ENCODE measurements around the gene C1orf21. TPM values are rescaled to one million over a fixed set of nuclear protein-coding genes. Genes with fewer than 3 reads are reported as not detected.

Gene C1orf21
- total and polyA plus RNA-seq, 12 donors, result 23.2 to 177 (median 87.9) TPM

DNA sequence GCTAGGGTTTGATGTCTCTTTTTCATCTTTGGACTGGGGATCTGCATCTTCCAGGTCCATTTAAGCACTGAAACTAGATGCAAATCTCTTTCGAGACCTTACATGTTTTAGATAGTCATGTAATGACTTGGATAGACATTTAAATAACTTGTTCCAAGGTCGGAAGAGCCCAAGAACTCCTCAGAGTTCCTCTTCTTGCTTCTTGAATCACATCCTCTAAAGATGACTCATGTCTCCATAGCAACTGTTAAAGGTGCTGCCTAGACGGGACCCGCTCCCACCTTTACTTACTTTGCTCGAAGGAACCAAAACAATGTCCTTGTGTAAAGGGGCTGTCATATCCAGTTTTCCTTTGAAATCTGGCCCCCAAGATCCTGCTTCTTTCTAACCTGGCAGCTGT is 237.8 kb downstream of the C1orf21 start:
- TF ChIP-seq, protein P1, sequence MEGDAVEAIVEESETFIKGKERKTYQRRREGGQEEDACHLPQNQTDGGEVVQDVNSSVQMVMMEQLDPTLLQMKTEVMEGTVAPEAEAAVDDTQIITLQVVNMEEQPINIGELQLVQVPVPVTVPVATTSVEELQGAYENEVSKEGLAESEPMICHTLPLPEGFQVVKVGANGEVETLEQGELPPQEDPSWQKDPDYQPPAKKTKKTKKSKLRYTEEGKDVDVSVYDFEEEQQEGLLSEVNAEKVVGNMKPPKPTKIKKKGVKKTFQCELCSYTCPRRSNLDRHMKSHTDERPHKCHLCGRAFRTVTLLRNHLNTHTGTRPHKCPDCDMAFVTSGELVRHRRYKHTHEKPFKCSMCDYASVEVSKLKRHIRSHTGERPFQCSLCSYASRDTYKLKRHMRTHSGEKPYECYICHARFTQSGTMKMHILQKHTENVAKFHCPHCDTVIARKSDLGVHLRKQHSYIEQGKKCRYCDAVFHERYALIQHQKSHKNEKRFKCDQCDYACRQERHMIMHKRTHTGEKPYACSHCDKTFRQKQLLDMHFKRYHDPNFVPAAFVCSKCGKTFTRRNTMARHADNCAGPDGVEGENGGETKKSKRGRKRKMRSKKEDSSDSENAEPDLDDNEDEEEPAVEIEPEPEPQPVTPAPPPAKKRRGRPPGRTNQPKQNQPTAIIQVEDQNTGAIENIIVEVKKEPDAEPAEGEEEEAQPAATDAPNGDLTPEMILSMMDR (IDR thresholded peaks at IDR 0.05), result no peak
- H3K27ac ChIP-seq, result peak overlapping the region in 3 of 5 donors; percentile 63 to 84 (median 83)
- H3K36me3 ChIP-seq (replicated peaks in 1 of 2), result no peaks in the 10 kb centered on the region
- DNase-seq, result no peak
- H3K27me3 ChIP-seq, result no peaks in the 10 kb centered on the region
- no peaks in the 10 kb centered on the region for H3K9me3 ChIP-seq (replicated peaks in 1 of 3)
- H3K4me3 ChIP-seq, result no peak overlapping the region
- intact Hi-C loops (cut with DNase I), result no loop called here
- WGBS, 4 donors, result 40 to 59% (median 46%) methylated on average over 5 of the region's 5 CpGs
- H3K4me1 ChIP-seq (replicated peaks in 1 of 2), result peaks cover 29 to 79% of the 10 kb centered on the region in 2 donors

GRCh38 chr1:184625271-184625670 is 238.4 kb downstream of the C1orf21 start:
- peak overlapping the region in 4 of 5 donors; percentile 25 to 84 (median 73) for H3K27ac ChIP-seq

DNA sequence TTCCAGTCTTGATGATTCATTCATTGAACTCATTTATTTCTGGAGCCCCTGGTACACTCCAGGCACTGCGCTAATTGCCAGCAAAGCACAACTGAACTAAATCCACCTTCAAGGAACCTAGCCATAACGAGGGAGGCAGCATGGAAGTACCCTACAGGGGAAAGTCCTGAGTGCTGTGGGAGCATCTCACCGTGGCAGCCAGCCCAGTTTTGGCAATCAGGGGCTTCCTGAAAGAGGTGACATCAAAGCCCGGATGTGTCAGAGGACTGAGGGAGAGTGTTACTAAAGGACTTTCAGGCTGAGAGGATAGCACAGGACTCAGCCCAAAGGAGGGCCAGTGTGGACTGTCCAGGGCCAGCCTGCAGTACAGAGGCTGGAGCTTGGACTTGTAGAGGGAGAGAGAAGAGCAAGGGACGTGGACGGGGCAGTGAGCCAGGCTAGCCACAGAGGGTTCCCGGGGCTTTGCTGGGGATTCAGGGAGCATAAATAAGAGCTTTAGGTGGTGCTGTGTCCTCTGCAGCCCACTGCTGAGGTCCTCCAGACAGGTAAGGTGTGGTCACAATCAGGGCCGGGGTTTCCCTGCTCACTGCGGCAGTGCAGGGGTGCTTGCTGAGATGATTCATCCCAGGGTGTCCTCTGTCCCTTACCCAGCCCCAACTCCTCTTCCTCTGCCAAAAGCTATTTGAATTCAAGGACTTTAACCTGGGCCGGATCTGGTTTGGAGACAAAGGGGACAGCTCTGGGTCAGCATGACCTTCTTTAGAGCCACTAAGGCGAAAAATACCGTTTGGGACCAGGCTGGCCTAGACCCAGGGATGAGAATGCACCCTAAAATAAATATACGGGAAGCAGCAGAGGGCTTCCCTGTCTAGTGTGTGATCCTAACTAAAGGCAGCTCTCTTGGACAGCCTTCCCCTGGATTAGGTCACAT is 239.5 kb downstream of the C1orf21 start:
- no peaks in the 10 kb centered on the region for H3K36me3 ChIP-seq (replicated peaks in 1 of 2)
- WGBS, 4 donors, result 38 to 47% (median 42%) methylated on average over 11 to 13 of the region's 13 CpGs
- no peak overlapping the region for H3K4me3 ChIP-seq
- H3K27me3 ChIP-seq, result no peaks in the 10 kb centered on the region
- peaks cover 29 to 77% of the 10 kb centered on the region in 2 donors for H3K4me1 ChIP-seq (replicated peaks in 1 of 2)
- intact Hi-C loops (cut with DNase I), result no loop called here
- H3K9me3 ChIP-seq (replicated peaks in 1 of 3), result no peaks in the 10 kb centered on the region
- peak overlapping the region; percentile 31 to 84 (median 63) for H3K27ac ChIP-seq
- peak; percentile 49 to 83 (median 76) for DNase-seq
- TF ChIP-seq, protein P1 (IDR thresholded peaks at IDR 0.05), result no peak
- TF ChIP-seq POLR2A (IDR thresholded peaks at IDR 0.05), result peak in 1 of 2 donors; percentile 8

More at GRCh38 chr1:184625271-184625670, 238.4 kb downstream of the C1orf21 start:
- H3K27me3 ChIP-seq, result no peaks in the 10 kb centered on the region
- DNase-seq, result no peak
- H3K36me3 ChIP-seq (replicated peaks in 1 of 2), result no peaks in the 10 kb centered on the region
- TF ChIP-seq, protein P1 (IDR thresholded peaks at IDR 0.05), result no peak
- no peak for TF ChIP-seq POLR2A (IDR thresholded peaks at IDR 0.05)
- H3K4me1 ChIP-seq (replicated peaks in 1 of 2), result peaks cover 29 to 85% of the 10 kb centered on the region in 2 donors
- WGBS, 4 donors, result 77 to 81% (median 80%) methylated on average over 4 of the region's 4 CpGs
- H3K9me3 ChIP-seq (replicated peaks in 1 of 3), result no peaks in the 10 kb centered on the region
- intact Hi-C loops (cut with DNase I), result no loop called here
- no peak overlapping the region for H3K4me3 ChIP-seq

GRCh38 chr1:184627007-184627341 is 240.1 kb downstream of the C1orf21 start:
- Histone ChIP-seq H3K27ac (peak overlapping the region; percentile 31 to 84 (median 63)), H3K9me3 (replicated peaks in 1 of 3) (no peaks in the 10 kb centered on the region), H3K4me1 (replicated peaks in 1 of 2) (peaks cover 23 to 70% of the 10 kb centered on the region in 2 donors), H3K4me3 (no peak overlapping the region), H3K36me3 (replicated peaks in 1 of 2) (no peaks in the 10 kb centered on the region), H3K27me3 (no peaks in the 10 kb centered on the region)
- 39 to 52% (median 45%) methylated on average over 3 of the region's 3 CpGs for WGBS, 4 donors
- DNase-seq, result peak in 6 of 7 donors; percentile 34 to 70 (median 52)
- TF ChIP-seq POLR2A (IDR thresholded peaks at IDR 0.05), result no peak
- TF ChIP-seq, protein P1 (IDR thresholded peaks at IDR 0.05), result no peak
- intact Hi-C loops (cut with DNase I), result no loop called here
